GM12878 (cell line): ENCODE results near the gene NHERF2. TPM values are rescaled to one million over a fixed set of nuclear protein-coding genes. Genes with fewer than 3 reads are reported as not detected.

Experiments
- ATAC-seq: fragments of 200-7000 bp; cut with Tn5 transposase; 3 replicates; pipeline ENCODE4 v1.9.1; 2020; ENCODE audit warnings: mild to moderate bottlenecking, moderate library complexity
- BruUV-seq: library from RNA; stranded (reverse); fragments of 400-500 nt; replicated peaks from 2 replicates; lab custom pipeline; 2021; lab: Mats Ljungman, UMichigan
- CTCF ChIA-PET: fragments of 300-600 bp; sonication (Branson Sonifier 250); formaldehyde crosslinking; extraction: SDS; loops from one replicate; lab custom pipeline; 2021; ENCODE audit warnings: inconsistent platforms; lab: Yijun Ruan, JAX
- POLR2A ChIA-PET: fragments of 350-600 bp; formaldehyde crosslinking; extraction: SDS; loops from one replicate; lab custom pipeline; 2021; ENCODE audit warnings: inconsistent platforms; lab: Charles Lee
- RAD21 ChIA-PET: fragments of 300-600 bp; sonication (Branson Sonifier 250); formaldehyde crosslinking; loops from one replicate; lab custom pipeline; 2023; ENCODE audit warnings: antibody characterized with exemption; ENCODE audit not compliant: unreplicated experiment; lab: Charles Lee
- SMC1A ChIA-PET: fragments of 300-600 bp; sonication (Branson Sonifier 250); formaldehyde crosslinking; loops from one replicate; lab custom pipeline; 2023; ENCODE audit not compliant: unreplicated experiment, uncharacterized antibody; lab: Charles Lee
- DNase-seq: peaks from one replicate; pipeline ENCODE4 v3.0.0-alpha.2; 2011; ENCODE audit warnings: low read depth, low spot score
- FAIRE-seq: peaks from 3 replicates; lab custom pipeline; 2011; peaks lifted over from hg19 to GRCh38; lab: Jason Lieb, UNC
- H2AFZ ChIP-seq: 2 replicates; pipeline ENCODE4 v1.6.0; 2011; ENCODE audit warnings: low read depth, low read length, control low read depth; ENCODE audit not compliant: control insufficient read depth
- H3K27ac ChIP-seq: 2 replicates; pipeline ENCODE4 v1.5.1; 2011; ENCODE audit warnings: control low read depth; ENCODE audit not compliant: control insufficient read depth, insufficient read depth
- H3K27me3 ChIP-seq, 2 experiments: replicated peaks in 1 of 2; 2 replicates each; pipeline versions ENCODE4 v1.6.0 to v1.6.1; 2011; ENCODE audit warnings: low read length in 1 of 2; ENCODE audit not compliant: control insufficient read depth in 2 of 2, insufficient read depth in 2 of 2
- H3K36me3 ChIP-seq, 2 experiments: 2 replicates each; pipeline ENCODE4 v1.5.1; 2011; ENCODE audit warnings: low read length in 1 of 2; ENCODE audit not compliant: control insufficient read depth in 2 of 2, insufficient read depth in 2 of 2
- H3K4me1 ChIP-seq: 2 replicates; pipeline ENCODE4 v1.6.1; 2011; ENCODE audit warnings: mild to moderate bottlenecking, low read length, moderate library complexity, mixed read lengths; ENCODE audit not compliant: control insufficient read depth, insufficient read depth
- H3K4me2 ChIP-seq: 2 replicates; pipeline ENCODE4 v1.6.0; 2011; ENCODE audit warnings: control low read depth; ENCODE audit not compliant: control insufficient read depth, insufficient read depth
- H3K4me3 ChIP-seq: fragments of 200-600 bp; sonication (generic); 2 replicates; pipeline ENCODE4 v1.5.1; 2016
- H3K79me2 ChIP-seq: 2 replicates; pipeline ENCODE4 v1.6.0; 2011; ENCODE audit warnings: low read length; ENCODE audit not compliant: control insufficient read depth, insufficient read depth
- H3K9ac ChIP-seq: 2 replicates; pipeline ENCODE4 v1.8.0; 2011; ENCODE audit warnings: low read length, control low read depth, mixed read lengths; ENCODE audit not compliant: control insufficient read depth, insufficient read depth
- H3K9me3 ChIP-seq: replicated peaks from 3 replicates; pipeline ENCODE4 v1.5.1; 2011; ENCODE audit warnings: mild to moderate bottlenecking, low read length; ENCODE audit not compliant: control insufficient read depth, insufficient read depth
- H4K20me1 ChIP-seq: 2 replicates; pipeline ENCODE4 v1.6.0; 2011; ENCODE audit not compliant: control insufficient read depth, insufficient read depth
- FOXK2 ChIP-seq: fragments of 450-650 bp; IDR thresholded peaks from 2 replicates; pipeline ENCODE4 v1.6.1; 2017; ENCODE audit warnings: mild to moderate bottlenecking, moderate library complexity
- HDAC6 ChIP-seq: fragments of 200-600 bp; sonication (generic); IDR thresholded peaks from one replicate; pipeline ENCODE4 v1.8.0; 2017; ENCODE audit warnings: antibody characterized with exemption; ENCODE audit not compliant: unreplicated experiment
- SUPT20H ChIP-seq: IDR thresholded peaks from 2 replicates; pipeline ENCODE4 v1.6.1; 2011; ENCODE audit warnings: low read depth, mild to moderate bottlenecking, low read length, moderate library complexity, borderline replicate concordance; ENCODE audit not compliant: control insufficient read depth
- ZBTB33 ChIP-seq: fragments of 450-650 bp; IDR thresholded peaks from 2 replicates; pipeline ENCODE4 v1.6.1; 2017; ENCODE audit warnings: mild to moderate bottlenecking
- WGBS: methylation state at CpG from one replicate; pipeline ENCODE4 v1.1.6; 2016; ENCODE audit warnings: low lambda C conversion rate; ENCODE audit not compliant: insufficient replicate concordance, insufficient coverage; ENCODE audit errors: missing lambda C conversion rate; 5-methylcytosine and 5-hydroxymethylcytosine counted together
- in situ Hi-C: fragments of 300-500 bp; cut with MboI; formaldehyde crosslinking; loops from 9 replicates; pipeline ENCODE4 v1.14.3; 2018; ENCODE audit warnings: mixed read lengths
- intact Hi-C: fragments of 100-400 bp; cut with micrococcal nuclease; formaldehyde crosslinking; loops from one replicate; pipeline ENCODE4 v1.14.2; 2022; ENCODE audit not compliant: unreplicated experiment
- polyA plus RNA-seq, 11 experiments: library from polyadenylated mRNA; depleted of rRNA in 4 of 11; unstranded in 6 of 11; stranded (reverse) in 5 of 11; fragments of >200 nt; fragmentation: Nextera tagmentation in 4 of 11; fragmentation: Illumina TruSeq in 1 of 11; extraction: Ambion mirVana in 4 of 11; extraction: Trizol in 1 of 11; gene quantifications; 1 replicate in 1 of 11; 2 replicates in 10 of 11; pipeline versions ENCODE4 v1.2.1 to v1.2.3, GENCODE V29; 2011 to 2016; ENCODE audit warnings: inconsistent platforms in 2 of 11, missing spikeins in 2 of 11, low read depth in 1 of 11
- total RNA-seq, 4 experiments: library from RNA; depleted of rRNA in 3 of 4; stranded (reverse); fragments of >200 nt in 3 of 4; fragmentation: Illumina TruSeq in 1 of 4; extraction: Trizol in 1 of 4; gene quantifications; 2 replicates each; pipeline versions ENCODE4 v1.2.1 to v1.2.3, GENCODE V29; 2013 to 2021

Gene NHERF2
- total and polyA plus RNA-seq, 10 of the 15 experiments (the other 5 are each of a cell fraction or from before 2014, with no cell fraction given) = 0.05 to 0.31 (median 0.08) TPM; not detected in 4

GRCh38 chr16:2019921-2020831, 6.5 kb upstream of the NHERF2 start:
- in situ Hi-C loops = loop anchor here (5.0 to 10.0 kb wide), 2 partner anchors 122 to 475 kb away; no protein-coding TSS in a partner anchor
- no peaks in the 10 kb centered on the region for H4K20me1 ChIP-seq
- H3K4me1 ChIP-seq = peaks cover 7% of the 10 kb centered on the region
- FAIRE-seq = no peak
- peaks cover 3 to 8% of the 10 kb centered on the region in 2 experiments; a peak in 3 of 4 replicates for H3K27me3 ChIP-seq
- no peaks in the 10 kb centered on the region for H3K79me2 ChIP-seq
- WGBS = 5% methylated on average over 75 of the region's 96 CpGs
- ChIA-PET POLR2A (no interaction called here), SMC1A (interaction anchor here (0.9 kb wide), 1 partner anchor 121 kb away, joined by 3 read pairs; no protein-coding TSS in a partner anchor), CTCF (interaction anchor here (1.0 to 2.8 kb wide), 2 partner anchors 17 to 120 kb away, joined by 3 to 16 read pairs; no protein-coding TSS in a partner anchor), RAD21 (interaction anchor here (2.3 kb wide), 1 partner anchor 120 kb away, joined by 7 read pairs; no protein-coding TSS in a partner anchor)
- H3K4me3 ChIP-seq = no peak overlapping the region
- H3K4me2 ChIP-seq = peak overlapping the region; percentile 3; the same call in 1 of the 2 replicates
- H3K27ac ChIP-seq = no peak overlapping the region
- BruUV-seq = no TSS peak
- H2AFZ ChIP-seq = no peak overlapping the region
- no peak overlapping the region for H3K9ac ChIP-seq
- H3K9me3 ChIP-seq = no peaks in the 10 kb centered on the region
- intact Hi-C loops = no loop called here
- no peaks in the 10 kb centered on the region for H3K36me3 ChIP-seq
- TF ChIP-seq HDAC6 = peak; percentile 95
- no peak for TF ChIP-seq SUPT20H
- ATAC-seq = no peak
- no peak for DNase-seq

- TF ChIP-seq FOXK2 = no peak
- TF ChIP-seq ZBTB33 = peak; percentile 92; the same call in 1 of the 2 replicates
- H3K27me3 ChIP-seq = peaks cover 11% of the 10 kb centered on the region in 2 experiments; a peak in 3 of 4 replicates
- peak; percentile 48 for ATAC-seq
- H3K4me3 ChIP-seq = peak overlapping the region; percentile 19; the same call in 1 of the 2 replicates
- BruUV-seq = no TSS peak
- peaks cover 7% of the 10 kb centered on the region for H3K4me1 ChIP-seq
- ChIA-PET CTCF (interaction anchor here (0.6 to 4.4 kb wide), 16 partner anchors 9 to 696 kb away, joined by 3 to 79 read pairs (median 6); partner anchors contain the start of genes ECI1, NTHL1, PKD1 and RAB26), SMC1A (interaction anchor here (0.9 to 1.6 kb wide), 4 partner anchors 99 to 228 kb away, joined by 3 to 10 read pairs (median 4); partner anchors contain the start of gene ECI1), RAD21 (interaction anchor here (1.2 to 2.2 kb wide), 5 partner anchors 22 to 132 kb away, joined by 3 to 21 read pairs (median 5); partner anchors contain the start of genes NTHL1, TRAF7 and TSC2), POLR2A (interaction anchor here (0.6 kb wide), 1 partner anchor 28 kb away, joined by 7 read pairs; no protein-coding TSS in a partner anchor)
- peaks cover 2% of the 10 kb centered on the region; the same call in 1 of the 2 replicates for H4K20me1 ChIP-seq
- intact Hi-C loops = loop anchor here (1.0 kb wide), 1 partner anchor 118 kb away; no protein-coding TSS in a partner anchor
- no peaks in the 10 kb centered on the region for H3K79me2 ChIP-seq
- in situ Hi-C loops = loop anchor here (5.0 kb wide), 1 partner anchor 120 kb away; no protein-coding TSS in a partner anchor
- no peak for FAIRE-seq
- H3K36me3 ChIP-seq = no peaks in the 10 kb centered on the region
- no peak for DNase-seq
- H3K9ac ChIP-seq = 0 out of 2 replicates have a peak overlapping the region, but pooled peaks have one; percentile 43
- peak overlapping the region; percentile 90 for H2AFZ ChIP-seq
- no peak overlapping the region for H3K27ac ChIP-seq
- under 1% methylated on average over 13 of the region's 14 CpGs for WGBS
- H3K4me2 ChIP-seq = peak overlapping the region; percentile 93
- H3K9me3 ChIP-seq = no peaks in the 10 kb centered on the region
These were observed 4.0 kb upstream of the NHERF2 start for GRCh38 chr16:2022723-2023091.
